ENCODE measurements around the gene PTPN3. TPM values are rescaled to one million over a fixed set of nuclear protein-coding genes. Genes with fewer than 3 reads are reported as not detected.

The PTPN3 gene
- total RNA-seq, 2 experiments from 2014 or later, result 1.2 to 1.4 TPM

DNA sequence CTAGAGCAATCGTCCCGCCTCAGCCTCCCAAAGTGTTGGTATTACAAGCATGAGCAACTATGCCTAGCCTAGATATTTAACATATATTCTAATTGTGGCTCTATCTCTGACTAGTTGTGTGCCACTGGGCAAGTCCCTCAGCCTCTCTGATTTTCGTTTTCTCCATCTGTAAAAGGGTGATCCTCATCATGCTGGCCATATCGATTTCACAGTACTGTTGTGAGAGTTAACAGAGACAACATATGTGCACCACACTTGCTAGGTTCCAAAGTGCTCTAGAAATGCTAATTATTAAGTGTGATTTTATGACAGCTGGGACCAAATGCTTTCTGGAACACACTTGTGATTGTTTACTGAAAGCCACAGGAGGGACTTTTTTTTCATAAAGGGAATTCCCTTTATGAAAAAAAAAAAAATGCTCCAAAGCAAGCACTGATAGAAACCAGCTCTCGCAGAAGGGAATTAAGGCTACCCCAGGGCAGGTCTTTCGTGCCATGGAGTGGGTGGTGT lies 98.8 kb downstream of the PTPN3 start:
- H3K4me1 Mint-ChIP-seq, result peaks cover 10% of the 10 kb centered on the region
- H3K36me3 Mint-ChIP-seq, result no peaks in the 10 kb centered on the region
- DNase-seq, result no peak

GRCh38 chr9:109391176-109391575 lies 106.9 kb downstream of the PTPN3 start:
- Mint-ChIP-seq H3K36me3 (no peaks in the 10 kb centered on the region), H3K4me1 (no peaks in the 10 kb centered on the region), H3K27ac (no peak overlapping the region), H3K27me3 (peaks cover 23% of the 10 kb centered on the region), H3K9me3 (no peaks in the 10 kb centered on the region), H3K4me3 (no peak overlapping the region)
- DNase-seq, result no peak

More for the DNA sequence above, 98.8 kb downstream of the PTPN3 start:
- H3K27ac Mint-ChIP-seq, result no peak overlapping the region
- peaks cover 46% of the 10 kb centered on the region for H3K27me3 Mint-ChIP-seq
- no peak overlapping the region for H3K4me3 Mint-ChIP-seq
- H3K9me3 Mint-ChIP-seq, result no peaks in the 10 kb centered on the region

DNA sequence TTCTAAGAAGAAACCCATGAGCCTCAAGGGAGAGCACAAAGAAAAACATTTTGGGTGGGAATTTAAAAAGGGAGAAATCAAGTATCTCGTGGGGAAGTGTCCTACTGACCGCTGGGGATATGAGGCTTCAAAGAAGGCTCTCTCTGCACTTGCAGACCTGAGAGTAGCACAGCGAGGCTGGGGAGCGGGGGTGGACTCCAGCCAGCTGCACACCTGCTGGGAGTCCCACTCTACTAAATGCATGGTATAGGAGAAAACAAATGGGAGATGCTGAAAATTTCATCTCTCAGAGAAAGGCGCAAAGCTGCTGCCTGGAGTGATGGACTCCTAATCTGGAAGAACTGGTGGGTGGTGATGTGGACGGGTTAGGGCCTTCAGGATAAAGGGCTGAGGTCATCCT lies 110.3 kb downstream of the PTPN3 start:
- no peak overlapping the region for H3K27ac Mint-ChIP-seq
- no peak overlapping the region for H3K4me3 Mint-ChIP-seq
- no peak for DNase-seq
- no peaks in the 10 kb centered on the region for H3K9me3 Mint-ChIP-seq
- no peaks in the 10 kb centered on the region for H3K36me3 Mint-ChIP-seq
- H3K27me3 Mint-ChIP-seq, result peaks cover 16% of the 10 kb centered on the region
- H3K4me1 Mint-ChIP-seq, result no peaks in the 10 kb centered on the region

- H3K4me3 Mint-ChIP-seq, result no peak overlapping the region
Observed at GRCh38 chr9:109387206-109387605, 110.9 kb downstream of the PTPN3 start.

DNA sequence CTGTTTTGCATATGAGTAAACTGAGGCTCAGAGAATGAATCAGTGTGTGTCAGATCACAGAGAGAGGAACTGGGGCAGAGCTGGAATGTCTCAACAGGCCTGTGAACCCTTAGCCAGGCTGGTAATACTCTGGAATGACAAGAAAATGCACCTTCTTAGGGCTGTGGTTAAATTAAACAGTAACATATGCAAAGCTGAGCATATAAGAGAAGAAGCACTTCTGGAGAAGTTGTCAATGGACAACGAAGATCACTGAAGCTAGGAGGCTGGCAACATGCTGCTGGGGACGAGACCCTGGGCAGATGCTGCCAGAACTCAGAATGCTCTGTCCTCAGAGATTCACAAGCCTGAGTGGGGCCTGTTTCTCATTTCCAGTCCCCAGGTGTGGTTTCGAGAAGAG lies 112.6 kb downstream of the PTPN3 start:
- Mint-ChIP-seq H3K27ac (no peak overlapping the region), H3K4me3 (no peak overlapping the region), H3K9me3 (no peaks in the 10 kb centered on the region)

More at GRCh38 chr9:109387206-109387605, 110.9 kb downstream of the PTPN3 start:
- Mint-ChIP-seq H3K36me3 (no peaks in the 10 kb centered on the region), H3K9me3 (no peaks in the 10 kb centered on the region), H3K27ac (no peak overlapping the region), H3K4me1 (no peaks in the 10 kb centered on the region), H3K27me3 (peaks cover 16% of the 10 kb centered on the region)
- DNase-seq, result no peak

GRCh38 chr9:109383947-109384346 lies 114.2 kb downstream of the PTPN3 start:
- Mint-ChIP-seq H3K4me3 (no peak overlapping the region), H3K36me3 (no peaks in the 10 kb centered on the region), H3K4me1 (no peaks in the 10 kb centered on the region), H3K9me3 (no peaks in the 10 kb centered on the region), H3K27me3 (peaks cover 19% of the 10 kb centered on the region), H3K27ac (no peak overlapping the region)
- DNase-seq, result no peak

More for the DNA sequence above, 112.6 kb downstream of the PTPN3 start:
- DNase-seq, result no peak
- H3K4me1 Mint-ChIP-seq, result no peaks in the 10 kb centered on the region
- no peaks in the 10 kb centered on the region for H3K36me3 Mint-ChIP-seq
- peaks cover 16% of the 10 kb centered on the region for H3K27me3 Mint-ChIP-seq

GRCh38 chr9:109383356-109383755 lies 114.8 kb downstream of the PTPN3 start:
- no peak overlapping the region for H3K27ac Mint-ChIP-seq
- H3K27me3 Mint-ChIP-seq, result peaks cover 19% of the 10 kb centered on the region
- no peak overlapping the region for H3K4me3 Mint-ChIP-seq
- DNase-seq, result no peak
- H3K4me1 Mint-ChIP-seq, result no peaks in the 10 kb centered on the region
- no peaks in the 10 kb centered on the region for H3K36me3 Mint-ChIP-seq
- H3K9me3 Mint-ChIP-seq, result no peaks in the 10 kb centered on the region

DNA sequence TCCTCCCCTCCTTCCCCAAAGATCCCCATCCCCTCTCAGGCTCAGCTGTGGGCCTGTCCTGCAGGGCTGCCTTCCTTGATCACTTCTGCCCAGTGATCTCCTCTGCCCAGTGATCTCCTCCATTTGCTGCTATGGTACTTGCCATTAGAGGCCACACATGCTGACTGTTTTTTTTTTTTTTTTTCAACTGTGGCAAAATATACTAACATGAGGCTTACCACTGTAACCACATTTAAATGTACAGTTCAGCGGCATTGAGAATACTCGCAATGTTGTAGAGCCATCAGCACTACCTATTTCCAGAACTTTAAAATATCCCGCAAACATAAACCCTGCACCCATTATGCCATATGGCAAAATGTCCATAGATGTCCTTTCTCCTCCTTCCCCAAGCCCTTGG lies 115.5 kb downstream of the PTPN3 start:
- peaks cover 12% of the 10 kb centered on the region for H3K27me3 Mint-ChIP-seq
- no peaks in the 10 kb centered on the region for H3K4me1 Mint-ChIP-seq
- DNase-seq, result no peak
- H3K36me3 Mint-ChIP-seq, result no peaks in the 10 kb centered on the region
- H3K9me3 Mint-ChIP-seq, result no peaks in the 10 kb centered on the region
- no peak overlapping the region for H3K4me3 Mint-ChIP-seq
- H3K27ac Mint-ChIP-seq, result no peak overlapping the region

DNA sequence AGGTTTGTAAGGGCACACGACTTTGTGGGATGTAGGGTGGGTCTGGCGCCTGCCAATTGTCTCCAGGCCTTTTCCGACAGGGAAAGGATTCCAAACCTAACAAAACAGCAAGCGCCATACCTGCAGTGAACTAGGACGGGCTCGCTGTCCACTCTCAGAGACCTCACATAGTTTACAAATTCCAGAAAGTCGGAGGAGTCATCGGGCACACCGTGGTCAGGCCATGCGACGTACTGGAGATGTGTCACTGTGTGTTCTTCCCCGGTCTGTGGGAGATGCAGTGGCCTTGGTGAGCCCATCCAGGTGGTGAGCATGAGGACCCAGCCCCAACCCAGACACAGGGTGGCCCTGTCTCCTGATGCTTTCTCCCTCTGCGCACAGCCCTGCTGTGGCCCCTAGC lies 115.9 kb downstream of the PTPN3 start:
- Mint-ChIP-seq H3K36me3 (no peaks in the 10 kb centered on the region), H3K9me3 (no peaks in the 10 kb centered on the region), H3K27me3 (peaks cover 11% of the 10 kb centered on the region), H3K27ac (no peak overlapping the region), H3K4me1 (no peaks in the 10 kb centered on the region), H3K4me3 (no peak overlapping the region)
- DNase-seq, result no peak

- Mint-ChIP-seq H3K9me3 (no peaks in the 10 kb centered on the region), H3K4me1 (no peaks in the 10 kb centered on the region), H3K4me3 (no peak overlapping the region), H3K27me3 (peaks cover 5% of the 10 kb centered on the region), H3K27ac (no peak overlapping the region), H3K36me3 (no peaks in the 10 kb centered on the region)
- no peak for DNase-seq
Observed at GRCh38 chr9:109381011-109381729, 116.9 kb downstream of the PTPN3 start.

GRCh38 chr9:109379513-109379912 lies 118.6 kb downstream of the PTPN3 start:
- no peaks in the 10 kb centered on the region for H3K36me3 Mint-ChIP-seq
- peaks cover 5% of the 10 kb centered on the region for H3K27me3 Mint-ChIP-seq
- no peaks in the 10 kb centered on the region for H3K9me3 Mint-ChIP-seq
- no peaks in the 10 kb centered on the region for H3K4me1 Mint-ChIP-seq
- no peak overlapping the region for H3K4me3 Mint-ChIP-seq
- DNase-seq, result no peak
- no peak overlapping the region for H3K27ac Mint-ChIP-seq

GRCh38 chr9:109378316-109378715 lies 119.8 kb downstream of the PTPN3 start:
- no peak for DNase-seq
- Mint-ChIP-seq H3K27ac (no peak overlapping the region), H3K4me3 (no peak overlapping the region), H3K27me3 (peaks cover 3% of the 10 kb centered on the region), H3K9me3 (no peaks in the 10 kb centered on the region), H3K4me1 (no peaks in the 10 kb centered on the region), H3K36me3 (no peaks in the 10 kb centered on the region)

GRCh38 chr9:109372246-109372645 lies 125.9 kb downstream of the PTPN3 start:
- Mint-ChIP-seq H3K36me3 (no peaks in the 10 kb centered on the region), H3K9me3 (peaks cover 3% of the 10 kb centered on the region), H3K4me3 (no peak overlapping the region), H3K27ac (no peak overlapping the region), H3K4me1 (no peaks in the 10 kb centered on the region), H3K27me3 (peaks cover 5% of the 10 kb centered on the region)
- no peak for DNase-seq

DNA sequence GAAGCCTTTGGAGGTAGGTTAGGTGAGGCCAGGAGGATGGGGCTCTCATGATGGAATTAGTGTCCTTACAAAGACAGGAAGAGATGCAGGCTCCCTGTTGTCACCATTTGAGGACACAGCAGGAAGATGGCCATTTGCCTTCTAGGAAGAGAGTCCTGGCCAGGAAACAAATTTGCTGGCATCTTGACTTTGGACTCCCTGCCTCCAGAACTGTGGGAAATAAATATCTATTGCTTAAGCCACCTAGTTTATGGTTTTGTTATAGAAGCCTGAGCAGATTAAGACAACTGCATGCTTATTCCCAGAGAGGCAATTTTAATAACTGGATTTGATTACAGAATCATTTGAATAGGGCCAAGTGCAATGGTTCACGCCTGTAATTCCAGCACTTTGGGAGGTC lies 126.7 kb downstream of the PTPN3 start:
- Mint-ChIP-seq H3K4me1 (no peaks in the 10 kb centered on the region), H3K27me3 (peaks cover 14% of the 10 kb centered on the region), H3K36me3 (no peaks in the 10 kb centered on the region), H3K27ac (no peak overlapping the region), H3K9me3 (peaks cover 3% of the 10 kb centered on the region), H3K4me3 (no peak overlapping the region)
- no peak for DNase-seq

- Mint-ChIP-seq H3K4me3 (no peak overlapping the region), H3K36me3 (no peaks in the 10 kb centered on the region), H3K27ac (no peak overlapping the region), H3K9me3 (peaks cover 3% of the 10 kb centered on the region), H3K27me3 (peaks cover 14% of the 10 kb centered on the region), H3K4me1 (no peaks in the 10 kb centered on the region)
- no peak for DNase-seq
Observed at GRCh38 chr9:109369285-109369684, 128.8 kb downstream of the PTPN3 start.

GRCh38 chr9:109360771-109361170 lies 137.3 kb downstream of the PTPN3 start:
- H3K27me3 Mint-ChIP-seq, result peaks cover 4% of the 10 kb centered on the region
- DNase-seq, result no peak
- no peak overlapping the region for H3K4me3 Mint-ChIP-seq
- no peaks in the 10 kb centered on the region for H3K4me1 Mint-ChIP-seq
- no peaks in the 10 kb centered on the region for H3K9me3 Mint-ChIP-seq
- no peak overlapping the region for H3K27ac Mint-ChIP-seq
- no peaks in the 10 kb centered on the region for H3K36me3 Mint-ChIP-seq
